RWPE2 (cell line): ENCODE results near the gene ARID3B.

Experiments
- ATAC-seq: fragments of 200-7000 bp; cut with Tn5 transposase; 3 replicates; pipeline ENCODE4 v1.9.1; 2021; ENCODE audit warnings: low read depth
- DNase-seq: peaks from one replicate; pipeline ENCODE4 v3.0.0-alpha.2; 2020; ENCODE audit warnings: low spot score
- H3K27ac ChIP-seq: fragments of 450-650 bp; 2 replicates; pipeline ENCODE4 v1.5.1; 2017; ENCODE audit warnings: mild to moderate bottlenecking; ENCODE audit not compliant: poor library complexity, severe bottlenecking
- H3K27me3 ChIP-seq: fragments of 250-450 bp; sonication (Bioruptor Pico); 2 replicates; pipeline ENCODE4 v1.5.1; 2021; ENCODE audit warnings: mild to moderate bottlenecking, moderate library complexity; ENCODE audit not compliant: insufficient read depth, poor library complexity, severe bottlenecking
- H3K36me3 ChIP-seq: fragments of 250-450 bp; sonication (Bioruptor Pico); 2 replicates; pipeline ENCODE4 v1.5.1; 2020; ENCODE audit warnings: low read depth, mild to moderate bottlenecking, moderate library complexity
- H3K4me1 ChIP-seq: fragments of 250-450 bp; sonication (Bioruptor Pico); 2 replicates; pipeline ENCODE4 v1.5.1; 2021; ENCODE audit warnings: mild to moderate bottlenecking, moderate library complexity; ENCODE audit not compliant: insufficient read depth, poor library complexity, severe bottlenecking
- H3K4me3 ChIP-seq: fragments of 250-450 bp; sonication (Bioruptor Pico); 2 replicates; pipeline ENCODE4 v1.5.1; 2021; ENCODE audit warnings: mild to moderate bottlenecking, moderate library complexity; ENCODE audit not compliant: severe bottlenecking
- H3K9me3 ChIP-seq: fragments of 250-450 bp; sonication (Bioruptor Pico); 2 replicates; pipeline ENCODE4 v1.5.1; 2021; ENCODE audit warnings: mild to moderate bottlenecking, moderate library complexity; ENCODE audit not compliant: severe bottlenecking
- TF ChIP-seq, protein P1 (sequence below): fragments of 450-650 bp; IDR thresholded peaks from one replicate; pipeline ENCODE4 v1.5.1; 2017; ENCODE audit warnings: mild to moderate bottlenecking, moderate library complexity; ENCODE audit not compliant: poor library complexity, severe bottlenecking

The ARID3B gene

DNA sequence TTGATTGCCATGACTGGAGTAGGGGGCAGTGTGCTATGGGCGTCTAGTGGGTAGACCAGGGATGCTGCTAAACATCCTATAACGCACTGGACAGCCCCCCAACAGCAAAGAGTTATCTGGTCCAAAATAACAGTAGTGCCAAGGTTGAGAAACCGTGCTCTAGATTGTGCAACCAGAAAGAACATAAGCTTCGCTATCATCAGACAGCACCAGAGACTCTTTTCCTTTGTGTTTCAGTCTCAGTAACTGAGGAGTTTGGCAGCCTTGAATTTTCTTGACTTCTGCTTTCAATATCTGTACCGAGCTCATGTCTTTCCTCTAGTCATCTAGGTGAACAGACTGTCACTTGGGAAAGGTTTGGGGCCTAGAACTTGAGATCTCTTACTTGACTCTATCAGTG, 8.8 kb downstream of the ARID3B start:
- TF ChIP-seq, protein P1, sequence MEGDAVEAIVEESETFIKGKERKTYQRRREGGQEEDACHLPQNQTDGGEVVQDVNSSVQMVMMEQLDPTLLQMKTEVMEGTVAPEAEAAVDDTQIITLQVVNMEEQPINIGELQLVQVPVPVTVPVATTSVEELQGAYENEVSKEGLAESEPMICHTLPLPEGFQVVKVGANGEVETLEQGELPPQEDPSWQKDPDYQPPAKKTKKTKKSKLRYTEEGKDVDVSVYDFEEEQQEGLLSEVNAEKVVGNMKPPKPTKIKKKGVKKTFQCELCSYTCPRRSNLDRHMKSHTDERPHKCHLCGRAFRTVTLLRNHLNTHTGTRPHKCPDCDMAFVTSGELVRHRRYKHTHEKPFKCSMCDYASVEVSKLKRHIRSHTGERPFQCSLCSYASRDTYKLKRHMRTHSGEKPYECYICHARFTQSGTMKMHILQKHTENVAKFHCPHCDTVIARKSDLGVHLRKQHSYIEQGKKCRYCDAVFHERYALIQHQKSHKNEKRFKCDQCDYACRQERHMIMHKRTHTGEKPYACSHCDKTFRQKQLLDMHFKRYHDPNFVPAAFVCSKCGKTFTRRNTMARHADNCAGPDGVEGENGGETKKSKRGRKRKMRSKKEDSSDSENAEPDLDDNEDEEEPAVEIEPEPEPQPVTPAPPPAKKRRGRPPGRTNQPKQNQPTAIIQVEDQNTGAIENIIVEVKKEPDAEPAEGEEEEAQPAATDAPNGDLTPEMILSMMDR = no peak
- ATAC-seq = no peak
- no peak overlapping the region for H3K27ac ChIP-seq
- DNase-seq = no peak
- no peaks in the 10 kb centered on the region for H3K27me3 ChIP-seq
- H3K36me3 ChIP-seq = peaks cover 70% of the 10 kb centered on the region
- no peaks in the 10 kb centered on the region for H3K9me3 ChIP-seq
- peaks cover 16% of the 10 kb centered on the region for H3K4me1 ChIP-seq
- no peak overlapping the region for H3K4me3 ChIP-seq

DNA sequence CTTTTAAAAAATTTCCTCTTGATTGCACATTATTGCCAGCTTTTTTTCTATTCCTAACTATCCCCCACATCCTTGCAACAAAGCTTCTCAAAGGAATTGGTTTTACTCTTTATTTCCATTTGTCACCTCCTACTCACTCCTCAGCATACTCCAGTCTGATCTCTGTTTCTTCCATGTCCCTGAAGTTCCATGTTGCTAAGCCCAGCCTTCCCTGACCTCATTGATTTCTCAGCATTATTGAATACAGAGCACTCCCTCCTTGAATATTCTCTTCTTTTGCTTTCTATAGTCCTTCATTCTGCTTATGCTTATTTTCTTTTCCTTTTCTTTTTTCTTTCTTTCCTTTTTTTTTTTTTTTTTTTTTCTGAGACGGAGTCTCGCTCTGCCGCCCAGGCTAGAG, 10.7 kb downstream of the ARID3B start:
- TF ChIP-seq, protein P1 = no peak
- Histone ChIP-seq H3K27ac (no peak overlapping the region), H3K9me3 (no peaks in the 10 kb centered on the region), H3K27me3 (no peaks in the 10 kb centered on the region), H3K4me3 (no peak overlapping the region), H3K36me3 (peaks cover 61% of the 10 kb centered on the region), H3K4me1 (peaks cover under 1% of the 10 kb centered on the region)
- DNase-seq = no peak
- no peak for ATAC-seq

DNA sequence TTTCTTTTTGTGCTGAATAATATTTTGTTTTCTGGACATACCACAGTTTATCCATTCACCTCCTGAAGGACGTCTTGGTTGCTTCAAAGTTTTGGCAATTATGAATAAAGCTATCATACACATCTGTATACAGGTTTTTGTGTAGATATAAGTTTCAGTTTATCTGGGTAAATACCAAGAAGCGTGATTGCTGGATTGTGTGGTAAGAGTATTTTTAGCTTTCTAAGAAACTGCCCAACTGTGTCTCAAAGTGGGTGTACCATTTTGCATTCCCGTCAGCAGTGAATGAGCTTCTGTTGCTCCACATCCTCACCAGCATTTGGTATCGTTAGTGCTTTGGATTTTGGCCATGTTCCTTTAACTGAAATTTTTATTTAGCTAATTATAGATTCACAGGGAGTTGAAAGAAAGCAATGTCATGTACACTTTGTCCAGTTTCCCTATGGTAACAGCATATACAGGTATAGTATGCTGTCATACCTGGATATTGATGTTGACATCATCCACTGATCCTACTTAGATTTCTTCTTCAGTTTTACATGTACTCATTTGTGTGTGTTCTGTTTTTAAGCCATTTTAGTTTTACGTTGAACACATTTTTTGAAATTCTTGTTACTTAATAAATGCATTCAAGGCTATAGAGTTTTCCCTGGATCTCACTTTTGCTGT, 11.9 kb downstream of the ARID3B start:
- H3K27ac ChIP-seq = no peak overlapping the region
- H3K36me3 ChIP-seq = peaks cover 52% of the 10 kb centered on the region
- TF ChIP-seq, protein P1 = no peak
- ATAC-seq (no peak), DNase-seq (no peak)
- H3K27me3 ChIP-seq = no peaks in the 10 kb centered on the region
- no peak overlapping the region for H3K4me3 ChIP-seq
- H3K4me1 ChIP-seq = no peaks in the 10 kb centered on the region
- no peaks in the 10 kb centered on the region for H3K9me3 ChIP-seq

GRCh38 chr15:74555192-74555591, 14.2 kb downstream of the ARID3B start:
- TF ChIP-seq, protein P1 = no peak
- H3K36me3 ChIP-seq = peaks cover 38% of the 10 kb centered on the region
- H3K27ac ChIP-seq = no peak overlapping the region
- H3K9me3 ChIP-seq = no peaks in the 10 kb centered on the region
- H3K4me3 ChIP-seq = no peak overlapping the region
- H3K27me3 ChIP-seq = no peaks in the 10 kb centered on the region
- DNase-seq = no peak
- ATAC-seq = no peak
- H3K4me1 ChIP-seq = no peaks in the 10 kb centered on the region

- Histone ChIP-seq H3K9me3 (no peaks in the 10 kb centered on the region), H3K36me3 (peaks cover 31% of the 10 kb centered on the region), H3K4me3 (no peak overlapping the region), H3K27ac (no peak overlapping the region), H3K27me3 (no peaks in the 10 kb centered on the region), H3K4me1 (no peaks in the 10 kb centered on the region)
- no peak for DNase-seq
- ATAC-seq = no peak
- TF ChIP-seq, protein P1 = no peak
Measured at GRCh38 chr15:74558706-74559105, 17.7 kb downstream of the ARID3B start.
